B cell (primary cell): Measurements from ENCODE around the gene TAS2R9.

Experiments used
- CTCF ChIP-seq: fragments of 200-600 bp; IDR thresholded peaks from one replicate; pipeline ENCODE4 v1.8.0; 2022; ENCODE audit warnings: antibody characterized with exemption, mild to moderate bottlenecking
- EZH2 ChIP-seq: IDR thresholded peaks from 2 replicates; pipeline ENCODE4 v1.6.1; 2012; ENCODE audit warnings: borderline replicate concordance, low read depth, mild to moderate bottlenecking, moderate library complexity, low read length; ENCODE audit not compliant: insufficient read depth, poor library complexity, severe bottlenecking

DNA sequence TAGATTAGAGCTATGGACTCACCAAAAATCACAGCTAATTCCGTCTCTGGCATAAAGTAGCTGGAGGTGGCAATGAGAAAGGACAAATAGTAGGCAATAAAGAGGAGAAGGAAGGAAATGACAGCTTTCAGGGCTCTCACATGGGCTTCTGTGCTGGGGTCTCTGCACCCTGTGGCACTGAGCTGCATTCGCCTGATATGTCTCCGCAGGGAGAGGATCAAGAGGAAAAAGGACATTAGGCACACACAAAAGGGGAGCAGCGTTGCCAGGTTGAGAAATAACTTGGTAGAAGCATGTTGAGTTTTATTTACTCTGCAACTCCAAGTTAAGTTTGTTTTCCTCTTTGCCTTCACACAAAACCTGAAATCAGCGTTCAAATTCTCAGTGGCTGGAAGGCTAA is 8.2 kb downstream of the TAS2R9 start:
- TF ChIP-seq CTCF (no peak), EZH2 (no peak)
